ENCODE measurements around the gene SLC23A2. TPM values are rescaled to one million over a fixed set of nuclear protein-coding genes. Genes with fewer than 3 reads are reported as not detected.

SLC23A2 gene
- total RNA-seq, 2 experiments from 2014 or later, result 18.1 to 20.6 TPM

GRCh38 chr20:4898282-4899244, 102.7 kb downstream of the SLC23A2 start:
- no peak for DNase-seq
- no peak overlapping the region for H3K27ac Mint-ChIP-seq
- no peaks in the 10 kb centered on the region for H3K9me3 Mint-ChIP-seq
- no peaks in the 10 kb centered on the region for H3K27me3 Mint-ChIP-seq
- H3K4me3 Mint-ChIP-seq, result no peak overlapping the region
- CTCF ChIA-PET, result interaction anchor here (0.6 to 1.6 kb wide), 6 partner anchors 11 to 142 kb away, joined by 3 to 7 read pairs (median 4); no protein-coding TSS in a partner anchor
- peaks cover 20% of the 10 kb centered on the region for H3K36me3 Mint-ChIP-seq (ENCODE audit: low read depth)
- peaks cover 9% of the 10 kb centered on the region for H3K4me1 Mint-ChIP-seq
- POLR2A ChIA-PET, result no interaction called here

- no peak for DNase-seq
- Mint-ChIP-seq H3K27ac (peak overlapping the region; percentile 6), H3K27me3 (no peaks in the 10 kb centered on the region)
Measured at GRCh38 chr20:4897600-4897999, 103.7 kb downstream of the SLC23A2 start.

GRCh38 chr20:4896971-4897497, 104.3 kb downstream of the SLC23A2 start:
- POLR2A ChIA-PET, result no interaction called here
- H3K27ac Mint-ChIP-seq, result peak overlapping the region; percentile 52
- no peaks in the 10 kb centered on the region for H3K9me3 Mint-ChIP-seq
- peak; percentile 24 for DNase-seq
- H3K4me1 Mint-ChIP-seq, result peaks cover 9% of the 10 kb centered on the region
- no peak overlapping the region for H3K4me3 Mint-ChIP-seq
- H3K36me3 Mint-ChIP-seq (ENCODE audit: low read depth), result peaks cover 22% of the 10 kb centered on the region
- H3K27me3 Mint-ChIP-seq, result no peaks in the 10 kb centered on the region
- CTCF ChIA-PET, result interaction anchor here (1.3 to 1.6 kb wide), 3 partner anchors 13 to 24 kb away, joined by 3 to 5 read pairs (median 3); no protein-coding TSS in a partner anchor

More at GRCh38 chr20:4897600-4897999, 103.7 kb downstream of the SLC23A2 start:
- H3K4me3 Mint-ChIP-seq, result no peak overlapping the region
- H3K36me3 Mint-ChIP-seq (ENCODE audit: low read depth), result peaks cover 21% of the 10 kb centered on the region
- H3K4me1 Mint-ChIP-seq, result peaks cover 9% of the 10 kb centered on the region
- CTCF ChIA-PET, result interaction anchor here (0.8 to 1.6 kb wide), 4 partner anchors 10 to 142 kb away, joined by 3 to 6 read pairs (median 4); no protein-coding TSS in a partner anchor
- H3K9me3 Mint-ChIP-seq, result no peaks in the 10 kb centered on the region
- POLR2A ChIA-PET, result no interaction called here

- no peak for DNase-seq
- H3K27me3 Mint-ChIP-seq, result no peaks in the 10 kb centered on the region
- no peaks in the 10 kb centered on the region for H3K9me3 Mint-ChIP-seq
- CTCF ChIA-PET, result interaction anchor here (1.6 kb wide), 1 partner anchor 24 kb away, joined by 3 read pairs; no protein-coding TSS in a partner anchor
- H3K4me3 Mint-ChIP-seq, result no peak overlapping the region
- peaks cover 6% of the 10 kb centered on the region for H3K4me1 Mint-ChIP-seq
- H3K27ac Mint-ChIP-seq, result no peak overlapping the region
- H3K36me3 Mint-ChIP-seq (ENCODE audit: low read depth), result peaks cover 19% of the 10 kb centered on the region
- POLR2A ChIA-PET, result no interaction called here
Measured at GRCh38 chr20:4896119-4896702, 105.1 kb downstream of the SLC23A2 start.

- Mint-ChIP-seq H3K27ac (no peak overlapping the region), H3K4me1 (peaks cover 6% of the 10 kb centered on the region), H3K4me3 (no peak overlapping the region), H3K27me3 (no peaks in the 10 kb centered on the region), H3K36me3 (ENCODE audit: low read depth) (peaks cover 13% of the 10 kb centered on the region), H3K9me3 (no peaks in the 10 kb centered on the region)
- ChIA-PET CTCF (no interaction called here), POLR2A (no interaction called here)
- DNase-seq, result no peak
Measured at GRCh38 chr20:4894981-4895381, 106.3 kb downstream of the SLC23A2 start.

- no peak overlapping the region for H3K27ac Mint-ChIP-seq
- H3K9me3 Mint-ChIP-seq, result no peaks in the 10 kb centered on the region
- no peak overlapping the region for H3K4me3 Mint-ChIP-seq
- ChIA-PET POLR2A (no interaction called here), CTCF (no interaction called here)
- H3K36me3 Mint-ChIP-seq (ENCODE audit: low read depth), result peaks cover 10% of the 10 kb centered on the region
- no peaks in the 10 kb centered on the region for H3K27me3 Mint-ChIP-seq
- DNase-seq, result no peak
- peaks cover 6% of the 10 kb centered on the region for H3K4me1 Mint-ChIP-seq
Measured at GRCh38 chr20:4894409-4894808, 106.9 kb downstream of the SLC23A2 start.

- ChIA-PET POLR2A (no interaction called here), CTCF (no interaction called here)
- Mint-ChIP-seq H3K4me3 (no peak overlapping the region), H3K27me3 (no peaks in the 10 kb centered on the region), H3K4me1 (peaks cover 6% of the 10 kb centered on the region), H3K36me3 (ENCODE audit: low read depth) (peaks cover 5% of the 10 kb centered on the region), H3K9me3 (no peaks in the 10 kb centered on the region), H3K27ac (no peak overlapping the region)
- no peak for DNase-seq
Measured at GRCh38 chr20:4893709-4894108, 107.6 kb downstream of the SLC23A2 start.

GRCh38 chr20:4891997-4892396, 109.3 kb downstream of the SLC23A2 start:
- Mint-ChIP-seq H3K4me3 (no peak overlapping the region), H3K27ac (no peak overlapping the region), H3K9me3 (no peaks in the 10 kb centered on the region), H3K27me3 (no peaks in the 10 kb centered on the region), H3K36me3 (ENCODE audit: low read depth) (peaks cover 2% of the 10 kb centered on the region), H3K4me1 (peaks cover 3% of the 10 kb centered on the region)
- ChIA-PET CTCF (no interaction called here), POLR2A (no interaction called here)
- DNase-seq, result no peak

- Mint-ChIP-seq H3K27me3 (no peaks in the 10 kb centered on the region), H3K27ac (no peak overlapping the region), H3K9me3 (no peaks in the 10 kb centered on the region), H3K4me1 (peaks cover 3% of the 10 kb centered on the region), H3K36me3 (ENCODE audit: low read depth) (peaks cover 2% of the 10 kb centered on the region), H3K4me3 (no peak overlapping the region)
- ChIA-PET CTCF (interaction anchor here (0.6 to 1.3 kb wide), 6 partner anchors 19 to 979 kb away, joined by 3 to 4 read pairs (median 3); no protein-coding TSS in a partner anchor), POLR2A (no interaction called here)
- no peak for DNase-seq
Measured at GRCh38 chr20:4891190-4891763, 110.0 kb downstream of the SLC23A2 start.

- no peak for DNase-seq
- POLR2A ChIA-PET, result no interaction called here
- CTCF ChIA-PET, result interaction anchor here (1.0 kb wide), 1 partner anchor 12 kb away, joined by 3 read pairs; no protein-coding TSS in a partner anchor
- H3K36me3 Mint-ChIP-seq (ENCODE audit: low read depth), result peaks cover 3% of the 10 kb centered on the region
- no peak overlapping the region for H3K27ac Mint-ChIP-seq
- H3K4me3 Mint-ChIP-seq, result no peak overlapping the region
- no peaks in the 10 kb centered on the region for H3K9me3 Mint-ChIP-seq
- no peaks in the 10 kb centered on the region for H3K27me3 Mint-ChIP-seq
- H3K4me1 Mint-ChIP-seq, result peaks cover 8% of the 10 kb centered on the region
Measured at GRCh38 chr20:4889446-4889845, 111.9 kb downstream of the SLC23A2 start.

- Mint-ChIP-seq H3K27me3 (no peaks in the 10 kb centered on the region), H3K4me3 (no peak overlapping the region), H3K36me3 (ENCODE audit: low read depth) (peaks cover 14% of the 10 kb centered on the region), H3K4me1 (peaks cover 8% of the 10 kb centered on the region), H3K9me3 (no peaks in the 10 kb centered on the region), H3K27ac (no peak overlapping the region)
- POLR2A ChIA-PET, result no interaction called here
- DNase-seq, result no peak
- CTCF ChIA-PET, result interaction anchor here (1.3 kb wide), 1 partner anchor 11 kb away, joined by 4 read pairs; no protein-coding TSS in a partner anchor
Measured at GRCh38 chr20:4887586-4887985, 113.7 kb downstream of the SLC23A2 start.

GRCh38 chr20:4886771-4887527, 114.4 kb downstream of the SLC23A2 start:
- ChIA-PET CTCF (no interaction called here), POLR2A (no interaction called here)
- no peak for DNase-seq
- Mint-ChIP-seq H3K27me3 (no peaks in the 10 kb centered on the region), H3K4me3 (no peak overlapping the region), H3K9me3 (no peaks in the 10 kb centered on the region), H3K27ac (no peak overlapping the region), H3K4me1 (peaks cover 8% of the 10 kb centered on the region), H3K36me3 (ENCODE audit: low read depth) (peaks cover 13% of the 10 kb centered on the region)
